MM.1S (cell line): ENCODE results near the gene TMC1.

Source experiments
- DNase-seq: peaks from one replicate; pipeline ENCODE4 v3.0.0-alpha.2; 2015
- H2AFZ ChIP-seq: fragments of 300-600 bp; sonication (generic); 2 replicates; pipeline ENCODE4 v1.6.0; 2016; ENCODE audit warnings: antibody characterized with exemption, low read length
- H3F3A ChIP-seq: fragments of 300-600 bp; sonication (generic); 2 replicates; pipeline ENCODE4 v1.6.1; 2016; ENCODE audit warnings: mild to moderate bottlenecking, antibody characterized with exemption, low read length, moderate library complexity, mixed read lengths; ENCODE audit not compliant: insufficient read depth
- H3K27ac ChIP-seq: fragments of 300-600 bp; sonication (generic); 2 replicates; pipeline ENCODE4 v1.5.1; 2016; ENCODE audit warnings: mild to moderate bottlenecking, low read length
- H3K27me3 ChIP-seq: fragments of 300-600 bp; sonication (generic); replicated peaks from 2 replicates; pipeline ENCODE4 v1.6.0; 2016; ENCODE audit warnings: low read length; ENCODE audit not compliant: insufficient read depth
- H3K36me3 ChIP-seq: fragments of 300-600 bp; sonication (generic); replicated peaks from 2 replicates; pipeline ENCODE4 v1.6.1; 2016; ENCODE audit warnings: mild to moderate bottlenecking, low read length, mixed read lengths; ENCODE audit not compliant: insufficient read depth
- H3K4me1 ChIP-seq: fragments of 300-600 bp; sonication (generic); 2 replicates; pipeline ENCODE4 v1.6.1; 2016; ENCODE audit warnings: low read length, mixed read lengths
- H3K4me2 ChIP-seq: fragments of 300-600 bp; sonication (generic); 2 replicates; pipeline ENCODE4 v1.6.0; 2016; ENCODE audit warnings: low read depth, low read length
- H3K4me3 ChIP-seq: fragments of 300-600 bp; sonication (generic); 2 replicates; pipeline ENCODE4 v1.5.1; 2016; ENCODE audit warnings: low read length, mixed read lengths
- H3K79me2 ChIP-seq: fragments of 300-600 bp; sonication (generic); 2 replicates; pipeline ENCODE4 v1.6.1; 2016; ENCODE audit warnings: mixed run types, low read length, mixed read lengths
- H3K9ac ChIP-seq: fragments of 300-600 bp; sonication (generic); 2 replicates; pipeline ENCODE4 v1.6.1; 2016; ENCODE audit warnings: low read length, mixed read lengths
- H3K9me2 ChIP-seq: fragments of 300-600 bp; sonication (generic); replicated peaks from 2 replicates; pipeline ENCODE4 v1.6.1; 2016; ENCODE audit warnings: mild to moderate bottlenecking, low read length, mixed read lengths; ENCODE audit not compliant: insufficient read depth
- H3K9me3 ChIP-seq: fragments of 300-600 bp; sonication (generic); replicated peaks from 2 replicates; pipeline ENCODE4 v1.6.1; 2016; ENCODE audit warnings: mild to moderate bottlenecking, low read length, mixed read lengths; ENCODE audit not compliant: insufficient read depth
- H4K20me1 ChIP-seq: fragments of 300-600 bp; sonication (generic); 2 replicates; pipeline ENCODE4 v1.6.1; 2016; ENCODE audit warnings: mild to moderate bottlenecking, low read length, moderate library complexity, mixed read lengths; ENCODE audit not compliant: insufficient read depth
- EZH2 ChIP-seq: fragments of 300-600 bp; sonication (generic); optimal IDR thresholded peaks from 2 replicates; pipeline ENCODE3; 2017; ENCODE audit warnings: low read depth, mild to moderate bottlenecking, antibody characterized with exemption, low read length, mixed read lengths
- EZH2phosphoT487 ChIP-seq: fragments of 300-600 bp; sonication (generic); IDR thresholded peaks from 2 replicates; pipeline ENCODE4 v1.6.1; 2018; ENCODE audit warnings: antibody characterized with exemption, low read length
- TF ChIP-seq, protein P1 (sequence below): fragments of 300-600 bp; sonication (generic); IDR thresholded peaks from 2 replicates; pipeline ENCODE4 v1.5.1; 2016; ENCODE audit warnings: antibody characterized with exemption, low read length, mixed read lengths

TMC1 gene

GRCh38 chr9:72755836-72756235, 234.4 kb downstream of the TMC1 start:
- Histone ChIP-seq H3K79me2 (no peaks in the 10 kb centered on the region), H3K4me1 (no peaks in the 10 kb centered on the region), H3K9me2 (no peaks in the 10 kb centered on the region), H3K27me3 (no peaks in the 10 kb centered on the region), H3K9me3 (no peaks in the 10 kb centered on the region), H3K36me3 (no peaks in the 10 kb centered on the region), H2AFZ (no peak overlapping the region), H3K4me2 (no peak overlapping the region), H3K4me3 (no peak overlapping the region), H3K9ac (no peak overlapping the region), H4K20me1 (no peaks in the 10 kb centered on the region), H3K27ac (no peak overlapping the region), H3F3A (no peaks in the 10 kb centered on the region)
- TF ChIP-seq, protein P1, sequence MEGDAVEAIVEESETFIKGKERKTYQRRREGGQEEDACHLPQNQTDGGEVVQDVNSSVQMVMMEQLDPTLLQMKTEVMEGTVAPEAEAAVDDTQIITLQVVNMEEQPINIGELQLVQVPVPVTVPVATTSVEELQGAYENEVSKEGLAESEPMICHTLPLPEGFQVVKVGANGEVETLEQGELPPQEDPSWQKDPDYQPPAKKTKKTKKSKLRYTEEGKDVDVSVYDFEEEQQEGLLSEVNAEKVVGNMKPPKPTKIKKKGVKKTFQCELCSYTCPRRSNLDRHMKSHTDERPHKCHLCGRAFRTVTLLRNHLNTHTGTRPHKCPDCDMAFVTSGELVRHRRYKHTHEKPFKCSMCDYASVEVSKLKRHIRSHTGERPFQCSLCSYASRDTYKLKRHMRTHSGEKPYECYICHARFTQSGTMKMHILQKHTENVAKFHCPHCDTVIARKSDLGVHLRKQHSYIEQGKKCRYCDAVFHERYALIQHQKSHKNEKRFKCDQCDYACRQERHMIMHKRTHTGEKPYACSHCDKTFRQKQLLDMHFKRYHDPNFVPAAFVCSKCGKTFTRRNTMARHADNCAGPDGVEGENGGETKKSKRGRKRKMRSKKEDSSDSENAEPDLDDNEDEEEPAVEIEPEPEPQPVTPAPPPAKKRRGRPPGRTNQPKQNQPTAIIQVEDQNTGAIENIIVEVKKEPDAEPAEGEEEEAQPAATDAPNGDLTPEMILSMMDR, result no peak
- no peak for TF ChIP-seq EZH2phosphoT487
- TF ChIP-seq EZH2, result no peak
- DNase-seq, result no peak

DNA sequence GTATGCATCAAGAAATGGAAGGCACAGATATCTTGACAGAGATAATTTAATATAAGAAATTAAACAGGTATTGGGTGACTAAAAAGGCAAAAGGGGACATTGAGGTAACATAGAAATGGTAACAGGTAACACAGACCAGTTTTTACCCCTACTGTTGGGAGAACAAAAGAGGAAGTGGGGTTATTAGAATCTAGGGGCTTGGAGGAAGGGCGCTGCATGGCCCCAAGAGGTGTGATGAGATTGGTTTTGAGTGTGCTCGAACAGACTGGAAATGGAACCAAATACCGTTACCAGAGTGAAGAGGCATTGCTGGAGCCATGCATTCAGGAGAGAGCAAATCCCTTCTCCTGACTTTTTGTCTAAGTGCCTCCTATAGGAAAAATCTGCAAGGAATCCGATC, 237.5 kb downstream of the TMC1 start:
- Histone ChIP-seq H3F3A (no peaks in the 10 kb centered on the region), H3K4me2 (no peak overlapping the region), H3K27ac (no peak overlapping the region), H3K4me1 (no peaks in the 10 kb centered on the region), H3K4me3 (no peak overlapping the region), H2AFZ (no peak overlapping the region), H3K36me3 (no peaks in the 10 kb centered on the region), H3K9ac (no peak overlapping the region), H3K79me2 (no peaks in the 10 kb centered on the region), H3K9me3 (no peaks in the 10 kb centered on the region), H4K20me1 (no peaks in the 10 kb centered on the region), H3K9me2 (no peaks in the 10 kb centered on the region), H3K27me3 (no peaks in the 10 kb centered on the region)
- no peak for DNase-seq
- TF ChIP-seq, protein P1, result no peak
- no peak for TF ChIP-seq EZH2phosphoT487
- TF ChIP-seq EZH2, result no peak

- H3K36me3 ChIP-seq, result no peaks in the 10 kb centered on the region
- DNase-seq, result no peak
These were observed 241.6 kb downstream of the TMC1 start for GRCh38 chr9:72763022-72763421.

More at GRCh38 chr9:72763022-72763421, 241.6 kb downstream of the TMC1 start:
- Histone ChIP-seq H3K9ac (no peak overlapping the region), H3K27me3 (no peaks in the 10 kb centered on the region), H3K79me2 (no peaks in the 10 kb centered on the region), H3F3A (no peaks in the 10 kb centered on the region), H4K20me1 (no peaks in the 10 kb centered on the region), H3K4me3 (no peak overlapping the region), H2AFZ (no peak overlapping the region), H3K4me2 (no peak overlapping the region), H3K9me2 (no peaks in the 10 kb centered on the region), H3K9me3 (no peaks in the 10 kb centered on the region), H3K4me1 (no peaks in the 10 kb centered on the region), H3K27ac (no peak overlapping the region)
- TF ChIP-seq EZH2 (no peak), EZH2phosphoT487 (no peak)
- TF ChIP-seq, protein P1, result no peak
